Measurements from ENCODE around the gene TREX2.

Gene TREX2

DNA sequence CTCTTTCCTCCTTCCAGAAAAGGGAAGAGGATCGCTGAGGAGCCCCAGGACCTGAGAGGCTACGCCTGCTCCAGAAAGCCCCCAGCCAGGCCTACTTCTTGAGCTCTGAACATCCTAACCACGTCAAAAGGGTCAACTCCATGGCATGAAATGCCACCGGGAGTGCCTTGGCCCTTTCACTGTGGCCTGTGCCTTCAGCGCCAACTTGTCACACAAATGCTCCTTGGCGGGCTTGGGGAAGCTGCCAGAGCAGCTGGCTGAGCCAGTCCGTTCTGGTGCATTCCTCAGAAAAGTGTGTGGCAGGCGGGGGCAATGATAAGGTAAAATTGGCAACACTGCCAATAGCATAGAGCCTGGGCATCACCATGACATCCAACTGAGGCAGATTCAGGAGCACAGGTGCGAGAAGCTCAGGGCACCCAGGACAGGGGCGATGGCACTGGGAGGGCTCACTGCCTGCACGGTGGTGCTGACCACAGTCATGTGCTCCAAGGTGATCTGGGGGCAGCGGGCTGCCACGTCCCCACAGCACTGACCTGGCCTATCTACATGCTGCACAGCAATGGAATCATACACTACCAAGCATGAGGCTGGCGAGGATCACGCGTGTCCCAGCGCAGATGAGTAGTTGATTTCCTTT lies 12.1 kb upstream of the TREX2 start:
- H3K36me3 ChIP-seq (ENCODE audit: control insufficient read depth, insufficient read depth, low read length) = peaks cover 2% of the 10 kb centered on the region
- TF ChIP-seq CTCF (IDR thresholded peaks at IDR 0.05; ENCODE audit: insufficient read depth, low read length, poor library complexity, severe bottlenecking) = no peak
- DNase-seq (ENCODE audit: extremely low read depth, insufficient read length) = no peak

DNA sequence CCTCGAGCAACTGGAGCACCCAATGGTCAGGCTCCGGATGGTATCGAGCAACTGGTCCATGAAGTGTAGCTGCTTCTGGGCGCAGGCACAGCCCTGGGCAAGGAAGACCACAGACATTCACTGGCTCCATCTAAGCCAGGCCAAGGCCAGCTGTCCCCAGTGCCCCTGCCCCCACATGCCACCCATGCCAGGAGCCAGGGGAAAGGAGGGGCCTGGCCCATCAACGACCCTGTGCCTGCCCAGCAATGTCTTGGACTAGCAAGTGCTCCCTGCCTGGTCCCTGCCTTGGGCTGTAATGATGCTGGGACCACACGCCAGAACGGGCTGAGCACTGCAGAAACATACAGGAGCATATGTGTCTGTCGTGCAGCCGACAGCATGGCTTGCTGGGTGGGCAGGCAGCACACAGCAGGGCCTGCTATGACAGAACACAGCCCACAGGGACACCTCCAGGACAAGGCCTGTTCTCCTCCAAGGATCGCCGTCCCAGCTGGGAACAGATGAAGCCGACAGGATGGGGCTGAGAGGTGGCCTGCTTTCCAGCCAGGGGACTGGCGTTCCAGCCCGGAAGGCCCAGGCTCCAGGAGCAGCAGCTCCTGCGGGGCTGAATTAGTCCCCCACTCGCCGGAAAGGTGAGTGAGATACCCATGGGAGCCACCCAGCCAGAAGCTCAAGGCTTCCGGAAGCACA lies 11.4 kb upstream of the TREX2 start:
- no peak for TF ChIP-seq CTCF (IDR thresholded peaks at IDR 0.05; ENCODE audit: insufficient read depth, low read length, poor library complexity, severe bottlenecking)
- peaks cover 2% of the 10 kb centered on the region for H3K36me3 ChIP-seq (ENCODE audit: control insufficient read depth, insufficient read depth, low read length)
- no peak for DNase-seq (ENCODE audit: extremely low read depth, insufficient read length)
- H3K27me3 ChIP-seq (replicated peaks; ENCODE audit: control insufficient read depth, insufficient read depth, low read length) = no peaks in the 10 kb centered on the region
- no peak overlapping the region for H3K4me3 ChIP-seq (replicated peaks; ENCODE audit: low read depth, low read length)

More for the DNA sequence above, 12.1 kb upstream of the TREX2 start:
- Histone ChIP-seq H3K4me3 (replicated peaks; ENCODE audit: low read depth, low read length) (no peak overlapping the region), H3K27me3 (replicated peaks; ENCODE audit: control insufficient read depth, insufficient read depth, low read length) (no peaks in the 10 kb centered on the region)

DNA sequence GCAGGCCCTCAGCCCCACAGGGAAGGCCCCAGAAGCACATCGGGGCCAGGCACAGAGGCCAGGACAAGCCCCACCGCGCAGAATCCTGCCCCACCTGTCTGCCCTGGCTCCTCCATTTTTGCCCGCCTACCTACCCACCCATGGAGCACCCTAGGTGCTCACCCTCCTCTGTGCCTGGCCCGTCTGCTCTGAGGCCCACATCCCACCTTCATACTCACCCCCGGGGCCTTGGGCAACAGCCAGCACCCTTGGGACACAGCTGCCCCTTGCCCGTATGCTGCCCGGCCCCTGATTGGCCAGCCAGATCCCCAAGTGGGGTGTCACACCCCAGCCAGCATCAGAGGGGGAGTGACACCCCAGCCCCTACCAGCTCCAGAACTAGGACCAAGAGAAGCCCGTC lies 10.8 kb upstream of the TREX2 start:
- H3K4me3 ChIP-seq (replicated peaks; ENCODE audit: low read depth, low read length) = no peak overlapping the region
- no peak for DNase-seq (ENCODE audit: extremely low read depth, insufficient read length)
- no peaks in the 10 kb centered on the region for H3K27me3 ChIP-seq (replicated peaks; ENCODE audit: control insufficient read depth, insufficient read depth, low read length)
- H3K36me3 ChIP-seq (ENCODE audit: control insufficient read depth, insufficient read depth, low read length) = peaks cover 2% of the 10 kb centered on the region
- no peak for TF ChIP-seq CTCF (IDR thresholded peaks at IDR 0.05; ENCODE audit: insufficient read depth, low read length, poor library complexity, severe bottlenecking)

DNA sequence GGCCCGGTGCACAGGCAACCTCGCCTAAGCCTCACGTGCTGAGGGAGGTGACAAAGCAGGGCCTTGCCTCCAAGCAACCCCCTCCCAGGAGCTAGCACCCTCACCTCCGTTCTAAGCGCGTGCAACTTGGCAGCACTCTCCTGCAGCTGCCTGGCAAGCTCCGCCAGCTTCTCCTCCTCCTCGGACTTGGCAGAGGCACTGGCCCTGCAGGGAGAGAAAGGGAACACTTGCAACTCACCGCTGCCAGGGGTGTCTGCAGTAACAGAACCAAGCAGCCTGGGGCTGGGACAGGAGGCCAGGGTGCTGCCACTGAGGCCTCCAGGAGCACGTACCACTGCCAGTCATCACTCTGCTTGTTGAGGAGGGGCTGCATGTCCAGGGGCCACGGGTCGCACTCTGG lies 10.3 kb upstream of the TREX2 start:
- Histone ChIP-seq H3K4me3 (replicated peaks; ENCODE audit: low read depth, low read length) (no peak overlapping the region), H3K36me3 (ENCODE audit: control insufficient read depth, insufficient read depth, low read length) (peaks cover 2% of the 10 kb centered on the region), H3K27me3 (replicated peaks; ENCODE audit: control insufficient read depth, insufficient read depth, low read length) (no peaks in the 10 kb centered on the region)
- no peak for DNase-seq (ENCODE audit: extremely low read depth, insufficient read length)
- TF ChIP-seq CTCF (IDR thresholded peaks at IDR 0.05; ENCODE audit: insufficient read depth, low read length, poor library complexity, severe bottlenecking) = no peak

GRCh38 chrX:153455571-153455970 lies 9.7 kb upstream of the TREX2 start:
- Histone ChIP-seq H3K36me3 (ENCODE audit: control insufficient read depth, insufficient read depth, low read length) (peaks cover 2% of the 10 kb centered on the region), H3K4me3 (replicated peaks; ENCODE audit: low read depth, low read length) (no peak overlapping the region), H3K27me3 (replicated peaks; ENCODE audit: control insufficient read depth, insufficient read depth, low read length) (no peaks in the 10 kb centered on the region)
- DNase-seq (ENCODE audit: extremely low read depth, insufficient read length) = no peak
- TF ChIP-seq CTCF (IDR thresholded peaks at IDR 0.05; ENCODE audit: insufficient read depth, low read length, poor library complexity, severe bottlenecking) = no peak

All from GM06990 (cell line).